Vagina (tissue), 2 donors: ENCODE measurements around the gene MRPS31. TPM values are rescaled to one million over a fixed set of nuclear protein-coding genes. Genes with fewer than 3 reads are reported as not detected.

Source experiments
- DNase-seq, 2 donors: peaks; one replicate each; pipeline ENCODE4 v3.0.0-alpha.2; 2017; ENCODE audit errors: extremely low spot score in 2 of 2
- H3K27ac ChIP-seq: fragments of 200-600 bp; sonication (generic); one replicate; pipeline ENCODE4 v1.5.1; 2019
- H3K27me3 ChIP-seq: fragments of 200-600 bp; sonication (generic); one replicate; pipeline ENCODE4 v1.5.1; 2019
- H3K36me3 ChIP-seq, 2 donors: fragments of 200-600 bp; sonication (generic); one replicate each; pipeline ENCODE4 v1.5.1; 2017 to 2019
- H3K4me1 ChIP-seq: fragments of 200-600 bp; sonication (generic); one replicate; pipeline ENCODE4 v1.5.1; 2019
- H3K4me3 ChIP-seq, 2 donors: fragments of 200-600 bp; sonication (generic); 1 replicate in 1 of 2; 2 replicates in 1 of 2; pipeline ENCODE4 v1.5.1; 2016 to 2019
- H3K9me3 ChIP-seq: fragments of 200-600 bp; sonication (generic); one replicate; pipeline ENCODE4 v1.5.1; 2019
- POLR2A ChIP-seq, 2 donors: fragments of 450-650 bp; IDR thresholded peaks; one replicate each; pipeline ENCODE4 v1.6.1; 2017; ENCODE audit warnings: antibody characterized with exemption in 2 of 2, mild to moderate bottlenecking in 2 of 2, moderate library complexity in 2 of 2
- POLR2AphosphoS5 ChIP-seq, 2 donors: sonication (generic); formaldehyde crosslinking; IDR thresholded peaks; one replicate each; pipeline ENCODE4 v1.9.0; 2017; ENCODE audit warnings: antibody characterized with exemption in 2 of 2, mild to moderate bottlenecking in 2 of 2, low read depth in 1 of 2; ENCODE audit not compliant: insufficient read depth in 1 of 2
- intact Hi-C: fragments of 100-400 bp; cut with DNase I; formaldehyde crosslinking; loops from one replicate; pipeline ENCODE4 v1.15.1; 2023
- total RNA-seq: library from RNA; depleted of rRNA; stranded (reverse); fragments of >200 nt; gene quantifications from one replicate; pipeline ENCODE4 v1.2.3, GENCODE V29; 2016
- TF ChIP-seq, protein P1 (sequence below), 3 experiments: fragments of 450-650 bp in 2 of 3; fragments of 200-600 bp in 1 of 3; sonication (generic) in 1 of 3; IDR thresholded peaks; one replicate each; pipeline ENCODE4 v1.5.1; 2017 to 2019; ENCODE audit warnings: antibody characterized with exemption in 3 of 3, mild to moderate bottlenecking in 2 of 3, moderate library complexity in 2 of 3

Gene MRPS31
- total RNA-seq, 1 donor from 2014 or later, result 17.9 TPM

DNA sequence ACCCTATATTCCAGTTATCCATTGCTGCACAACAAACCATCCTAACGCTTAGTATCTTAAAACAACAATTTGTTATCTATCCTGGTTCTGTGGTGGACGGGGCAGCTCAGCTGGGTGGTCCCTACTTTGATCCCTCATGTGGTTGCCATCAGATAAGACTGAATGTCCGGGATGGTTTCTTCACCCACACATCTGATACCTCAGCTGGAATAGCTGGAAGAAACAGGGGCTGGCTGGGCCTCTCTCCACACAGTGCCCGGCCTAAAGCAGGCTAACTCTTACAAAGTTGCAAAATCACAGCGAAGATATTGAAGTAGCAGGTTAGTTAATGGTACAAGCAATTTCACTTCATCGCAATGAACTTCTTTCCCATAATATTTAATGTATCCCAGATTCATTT lies 3.7 kb upstream of the MRPS31 start:
- H3K36me3 ChIP-seq, result no peaks in the 10 kb centered on the region
- H3K9me3 ChIP-seq, result no peaks in the 10 kb centered on the region
- intact Hi-C loops, result no loop called here
- no peak for DNase-seq
- no peak overlapping the region for H3K4me3 ChIP-seq
- H3K4me1 ChIP-seq, result peaks cover 5% of the 10 kb centered on the region
- no peak overlapping the region for H3K27ac ChIP-seq
- TF ChIP-seq POLR2A (IDR thresholded peaks at IDR 0.05), result no peak
- TF ChIP-seq POLR2AphosphoS5 (IDR thresholded peaks at IDR 0.05; ENCODE audit: insufficient read depth in 1 of 2, low read depth in 1 of 2), result no peak
- TF ChIP-seq, protein P1, sequence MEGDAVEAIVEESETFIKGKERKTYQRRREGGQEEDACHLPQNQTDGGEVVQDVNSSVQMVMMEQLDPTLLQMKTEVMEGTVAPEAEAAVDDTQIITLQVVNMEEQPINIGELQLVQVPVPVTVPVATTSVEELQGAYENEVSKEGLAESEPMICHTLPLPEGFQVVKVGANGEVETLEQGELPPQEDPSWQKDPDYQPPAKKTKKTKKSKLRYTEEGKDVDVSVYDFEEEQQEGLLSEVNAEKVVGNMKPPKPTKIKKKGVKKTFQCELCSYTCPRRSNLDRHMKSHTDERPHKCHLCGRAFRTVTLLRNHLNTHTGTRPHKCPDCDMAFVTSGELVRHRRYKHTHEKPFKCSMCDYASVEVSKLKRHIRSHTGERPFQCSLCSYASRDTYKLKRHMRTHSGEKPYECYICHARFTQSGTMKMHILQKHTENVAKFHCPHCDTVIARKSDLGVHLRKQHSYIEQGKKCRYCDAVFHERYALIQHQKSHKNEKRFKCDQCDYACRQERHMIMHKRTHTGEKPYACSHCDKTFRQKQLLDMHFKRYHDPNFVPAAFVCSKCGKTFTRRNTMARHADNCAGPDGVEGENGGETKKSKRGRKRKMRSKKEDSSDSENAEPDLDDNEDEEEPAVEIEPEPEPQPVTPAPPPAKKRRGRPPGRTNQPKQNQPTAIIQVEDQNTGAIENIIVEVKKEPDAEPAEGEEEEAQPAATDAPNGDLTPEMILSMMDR (IDR thresholded peaks at IDR 0.05), result no peak
- H3K27me3 ChIP-seq, result no peaks in the 10 kb centered on the region

DNA sequence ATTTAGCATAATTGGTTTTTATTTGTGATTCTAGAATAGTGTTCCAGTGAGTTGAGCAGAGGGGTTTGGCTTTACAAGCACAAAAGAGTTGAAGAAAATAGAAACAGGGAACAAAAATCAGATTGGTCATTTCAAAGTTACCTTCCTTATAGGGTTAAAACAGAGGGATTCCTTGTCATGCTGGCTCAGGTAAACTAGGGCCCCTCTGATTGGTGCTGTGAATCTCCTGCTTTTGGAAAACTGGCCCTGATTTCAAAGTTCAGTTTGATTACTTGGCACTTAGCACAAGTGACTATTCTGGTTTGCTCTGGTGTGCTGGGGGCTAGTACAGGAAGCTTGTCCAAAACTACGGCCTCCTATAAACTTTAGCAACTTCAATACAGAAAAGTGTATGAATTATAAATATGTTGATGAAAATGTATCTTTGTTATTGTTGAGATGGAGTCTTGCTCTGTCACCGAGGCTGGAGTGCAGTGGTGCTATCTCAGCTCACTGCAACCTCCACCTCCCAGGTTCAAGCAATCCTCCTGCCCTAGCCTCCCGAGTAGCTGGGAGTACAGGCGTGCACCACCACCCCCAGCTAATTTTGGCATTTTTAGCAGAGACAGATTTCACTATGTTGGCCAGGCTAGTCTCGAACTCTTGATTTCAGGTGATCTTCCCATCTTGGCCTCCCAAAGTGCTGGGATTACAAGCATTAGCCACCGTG lies 1.9 kb upstream of the MRPS31 start:
- peaks cover 5% of the 10 kb centered on the region for H3K4me1 ChIP-seq
- no peaks in the 10 kb centered on the region for H3K9me3 ChIP-seq
- no peak for TF ChIP-seq POLR2AphosphoS5 (IDR thresholded peaks at IDR 0.05; ENCODE audit: insufficient read depth in 1 of 2, low read depth in 1 of 2)
- no peak for TF ChIP-seq POLR2A (IDR thresholded peaks at IDR 0.05)
- TF ChIP-seq, protein P1 (IDR thresholded peaks at IDR 0.05), result no peak
- H3K36me3 ChIP-seq, result no peaks in the 10 kb centered on the region
- no peak overlapping the region for H3K27ac ChIP-seq
- intact Hi-C loops, result no loop called here
- DNase-seq, result no peak
- no peak overlapping the region for H3K4me3 ChIP-seq
- H3K27me3 ChIP-seq, result no peaks in the 10 kb centered on the region

DNA sequence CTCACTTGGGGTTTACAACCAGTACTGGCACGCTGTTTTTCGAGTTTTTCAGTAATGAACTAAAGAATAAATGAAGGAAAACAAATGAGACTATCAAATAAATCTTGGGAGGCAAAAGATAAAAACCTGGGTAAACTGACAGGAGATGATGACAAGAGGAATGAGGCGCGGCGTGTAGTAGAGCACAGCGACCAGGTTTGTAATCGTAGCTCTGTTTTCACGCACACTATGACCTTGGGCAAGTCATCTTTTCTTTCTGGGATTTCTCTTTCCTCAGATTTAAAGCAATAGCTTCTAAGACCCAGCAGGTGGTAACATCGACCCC lies 419 bp downstream of the MRPS31 start:
- intact Hi-C loops, result no loop called here
- no peak for DNase-seq
- H3K4me3 ChIP-seq, result peak overlapping the region; percentile 63 to 66
- H3K36me3 ChIP-seq, result no peaks in the 10 kb centered on the region
- TF ChIP-seq POLR2A (IDR thresholded peaks at IDR 0.05), result no peak
- H3K9me3 ChIP-seq, result no peaks in the 10 kb centered on the region
- peak overlapping the region; percentile 78 for H3K27ac ChIP-seq
- H3K27me3 ChIP-seq, result no peaks in the 10 kb centered on the region
- no peaks in the 10 kb centered on the region for H3K4me1 ChIP-seq

DNA sequence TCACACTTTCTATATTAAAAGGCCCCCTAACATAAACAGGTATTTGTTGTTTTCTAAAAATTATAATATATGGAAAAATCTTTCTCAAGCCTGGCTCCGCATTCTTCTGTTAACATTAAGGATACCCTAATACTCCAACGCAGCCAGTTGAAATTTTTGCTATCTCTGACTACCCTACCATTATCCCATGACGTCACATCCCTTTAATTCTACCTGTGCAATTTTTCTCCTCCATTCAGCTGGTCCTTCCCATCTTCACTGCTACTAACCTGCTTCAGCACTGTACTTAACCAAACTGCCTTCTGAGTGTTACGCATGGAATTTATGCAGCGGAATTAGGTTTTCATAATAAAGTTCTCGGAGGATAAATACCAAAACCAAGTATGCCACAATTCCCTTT lies 1.0 kb downstream of the MRPS31 start:
- Histone ChIP-seq H3K27me3 (no peaks in the 10 kb centered on the region), H3K27ac (peak overlapping the region; percentile 78), H3K4me3 (peak overlapping the region; percentile 63 to 66), H3K9me3 (no peaks in the 10 kb centered on the region), H3K4me1 (no peaks in the 10 kb centered on the region), H3K36me3 (no peaks in the 10 kb centered on the region)
- TF ChIP-seq, protein P1 (IDR thresholded peaks at IDR 0.05), result no peak
- no peak for TF ChIP-seq POLR2A (IDR thresholded peaks at IDR 0.05)
- no peak for TF ChIP-seq POLR2AphosphoS5 (IDR thresholded peaks at IDR 0.05; ENCODE audit: insufficient read depth in 1 of 2, low read depth in 1 of 2)
- no peak for DNase-seq
- intact Hi-C loops, result no loop called here

DNA sequence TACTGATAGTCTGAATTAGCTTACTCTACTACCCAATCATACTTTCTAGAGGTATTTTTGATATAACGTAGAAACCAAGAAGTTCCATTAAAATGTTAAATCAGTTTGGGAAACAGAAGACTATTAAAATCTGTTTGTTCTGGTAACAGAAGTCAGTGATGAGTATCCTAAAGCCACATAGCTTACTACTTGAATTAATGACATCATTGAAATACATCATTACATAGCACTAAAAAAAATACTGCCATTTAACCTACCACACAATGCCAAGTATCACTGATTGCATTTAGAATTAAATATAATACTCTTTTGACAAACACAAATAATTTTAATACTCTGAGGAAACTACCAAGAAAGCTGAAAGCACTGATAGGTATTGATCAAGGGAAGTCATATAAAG lies 5.4 kb downstream of the MRPS31 start:
- intact Hi-C loops, result no loop called here
- Histone ChIP-seq H3K36me3 (no peaks in the 10 kb centered on the region), H3K9me3 (no peaks in the 10 kb centered on the region), H3K4me3 (no peak overlapping the region), H3K27ac (no peak overlapping the region), H3K4me1 (no peaks in the 10 kb centered on the region), H3K27me3 (no peaks in the 10 kb centered on the region)
- DNase-seq, result no peak
- TF ChIP-seq, protein P1 (IDR thresholded peaks at IDR 0.05), result no peak
- TF ChIP-seq POLR2A (IDR thresholded peaks at IDR 0.05) (no peak), POLR2AphosphoS5 (IDR thresholded peaks at IDR 0.05; ENCODE audit: insufficient read depth in 1 of 2, low read depth in 1 of 2) (no peak)
